NT2/D1 (cell line): ENCODE results near the gene MEF2B.

Experiments
- SUZ12 ChIP-seq: IDR thresholded peaks from 2 replicates; pipeline ENCODE4 v1.6.1; 2011; ENCODE audit not compliant: insufficient read length, insufficient read depth; ENCODE audit errors: extremely low read depth
- YY1 ChIP-seq: IDR thresholded peaks from 2 replicates; pipeline ENCODE4 v1.6.1; 2011; ENCODE audit not compliant: insufficient read length, insufficient read depth
- ZNF274 ChIP-seq: IDR thresholded peaks from 2 replicates; pipeline ENCODE4 v1.6.1; 2011; ENCODE audit warnings: mild to moderate bottlenecking, low read depth, low read length

DNA sequence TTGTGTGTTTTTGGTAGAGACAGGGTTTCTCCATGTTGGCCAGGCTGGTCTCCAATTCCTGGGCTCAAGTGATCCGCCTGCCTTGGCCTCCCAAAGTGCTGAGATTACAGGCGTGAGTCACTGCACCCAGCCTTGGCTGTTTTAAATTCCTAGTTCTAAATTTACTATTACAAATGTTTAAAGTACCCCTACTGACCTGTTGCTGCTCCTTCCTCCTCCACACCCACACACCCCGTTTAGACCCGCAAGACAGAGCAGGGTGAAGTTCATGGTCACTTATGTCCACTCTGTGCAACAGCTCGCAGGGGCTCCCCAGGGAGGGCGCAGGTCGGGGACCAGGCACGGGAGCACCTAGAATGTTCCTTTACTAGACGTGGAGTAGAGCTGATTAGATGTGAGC is 60.5 kb downstream of the MEF2B start:
- TF ChIP-seq YY1 = no peak
- no peak for TF ChIP-seq ZNF274
- TF ChIP-seq SUZ12 = no peak
